Ammon's horn (tissue), 1 donor: Measurements from ENCODE around the gene SP2.

Source experiments
- DNase-seq: peaks from one replicate; pipeline ENCODE4 v3.0.0-alpha.2; 2016; ENCODE audit warnings: low spot score

The SP2 gene

GRCh38 chr17:47870056-47870455 is 26.0 kb upstream of the SP2 start:
- DNase-seq, result no peak

- DNase-seq, result no peak
Observed at GRCh38 chr17:47871048-47871447, 25.0 kb upstream of the SP2 start.

- DNase-seq, result no peak
Observed at GRCh38 chr17:47872019-47872650, 23.9 kb upstream of the SP2 start.

- no peak for DNase-seq
Observed at GRCh38 chr17:47872651-47873161, 23.3 kb upstream of the SP2 start.

- DNase-seq, result no peak
Observed at GRCh38 chr17:47873200-47874090, 22.6 kb upstream of the SP2 start.

- DNase-seq, result no peak
Observed at GRCh38 chr17:47875011-47875985, 20.7 kb upstream of the SP2 start.

GRCh38 chr17:47877368-47878034 is 18.5 kb upstream of the SP2 start:
- no peak for DNase-seq

GRCh38 chr17:47878203-47879027 is 17.6 kb upstream of the SP2 start:
- no peak for DNase-seq

GRCh38 chr17:47879028-47879585 is 16.9 kb upstream of the SP2 start:
- no peak for DNase-seq

GRCh38 chr17:47879776-47880454 is 16.1 kb upstream of the SP2 start:
- DNase-seq, result no peak

GRCh38 chr17:47882247-47882646 is 13.8 kb upstream of the SP2 start:
- DNase-seq, result no peak

- DNase-seq, result no peak
Observed at GRCh38 chr17:47882695-47883588, 13.1 kb upstream of the SP2 start.

GRCh38 chr17:47883589-47884426 is 12.2 kb upstream of the SP2 start:
- DNase-seq, result no peak

GRCh38 chr17:47884427-47884740 is 11.7 kb upstream of the SP2 start:
- no peak for DNase-seq

GRCh38 chr17:47884905-47885730 is 10.9 kb upstream of the SP2 start:
- DNase-seq, result no peak

GRCh38 chr17:47888293-47888692 is 7.7 kb upstream of the SP2 start:
- DNase-seq, result no peak
